CD14-positive monocyte (primary cell): ENCODE data around the gene GPC6. TPM values are rescaled to one million over a fixed set of nuclear protein-coding genes. Genes with fewer than 3 reads are reported as not detected.

Source experiments
- DNase-seq, 3 donors: peaks; one replicate each; pipeline ENCODE4 v3.0.0-alpha.2; 2011 to 2022
- H2AFZ ChIP-seq: 2 replicates; pipeline ENCODE4 v1.6.0; 2012; ENCODE audit warnings: mild to moderate bottlenecking, low read depth, low read length, inconsistent platforms; ENCODE audit not compliant: insufficient read depth, poor library complexity, severe bottlenecking
- H3K27ac ChIP-seq, 2 donors: 1 replicate in 1 of 2; 2 replicates in 1 of 2; pipeline ENCODE4 v1.5.1; 2012 to 2013; ENCODE audit warnings: low read length in 2 of 2, control low read depth in 1 of 2, inconsistent platforms in 1 of 2, low read depth in 1 of 2, mild to moderate bottlenecking in 1 of 2
- H3K27me3 ChIP-seq, 2 donors: one replicate each; pipeline versions ENCODE4 v1.6.0 to v1.6.1; 2011 to 2013; ENCODE audit warnings: low read length in 2 of 2; ENCODE audit not compliant: control insufficient read depth in 2 of 2, insufficient read depth in 2 of 2
- H3K36me3 ChIP-seq, 2 donors: replicated peaks in 1 of 2; 1 replicate in 1 of 2; 2 replicates in 1 of 2; pipeline versions ENCODE4 v1.5.1 to v1.6.1; 2012 to 2013; ENCODE audit warnings: low read length in 2 of 2, control low read depth in 1 of 2, inconsistent platforms in 1 of 2, mild to moderate bottlenecking in 1 of 2; ENCODE audit not compliant: insufficient read depth in 2 of 2, control insufficient read depth in 1 of 2
- H3K4me1 ChIP-seq, 2 donors: 1 replicate in 1 of 2; 2 replicates in 1 of 2; pipeline versions ENCODE4 v1.5.1 to v1.6.1; 2012 to 2013; ENCODE audit warnings: low read length in 2 of 2, control low read depth in 1 of 2, inconsistent platforms in 1 of 2, mild to moderate bottlenecking in 1 of 2, moderate library complexity in 1 of 2; ENCODE audit not compliant: insufficient read depth in 2 of 2, control insufficient read depth in 1 of 2
- H3K4me2 ChIP-seq: replicated peaks from 2 replicates; pipeline ENCODE3; 2012; ENCODE audit warnings: low read length, moderate library complexity, mild to moderate bottlenecking; ENCODE audit not compliant: poor library complexity, severe bottlenecking; ENCODE audit errors: extremely low read depth
- H3K4me3 ChIP-seq, 3 experiments: fragments of 200-600 bp in 1 of 3; sonication (generic) in 1 of 3; replicated peaks in 1 of 3; 1 replicate in 2 of 3; 2 replicates in 1 of 3; pipeline ENCODE4 v1.5.1; 2011 to 2013; ENCODE audit warnings: low read length in 3 of 3, mild to moderate bottlenecking in 3 of 3, control low read depth in 2 of 3, low read depth in 2 of 3, inconsistent platforms in 1 of 3, moderate library complexity in 1 of 3
- H3K79me2 ChIP-seq: 2 replicates; pipeline ENCODE4 v1.6.0; 2012; ENCODE audit warnings: mild to moderate bottlenecking, control low read depth, inconsistent platforms, low read length, moderate library complexity; ENCODE audit not compliant: insufficient read depth
- H3K9ac ChIP-seq: 2 replicates; pipeline ENCODE4 v1.6.0; 2017; ENCODE audit warnings: low read length, mild to moderate bottlenecking; ENCODE audit not compliant: insufficient read depth, poor library complexity, severe bottlenecking
- H3K9me3 ChIP-seq, 2 donors: replicated peaks in 1 of 2; 1 replicate in 1 of 2; 2 replicates in 1 of 2; pipeline versions ENCODE4 v1.5.1 to v1.6.1; 2012 to 2013; ENCODE audit warnings: low read length in 2 of 2, control low read depth in 1 of 2; ENCODE audit not compliant: control insufficient read depth in 1 of 2, insufficient read depth in 1 of 2
- H4K20me1 ChIP-seq: 2 replicates; pipeline ENCODE4 v1.6.0; 2012; ENCODE audit warnings: mild to moderate bottlenecking, low read length, control low read depth, moderate library complexity; ENCODE audit not compliant: insufficient read depth
- H3K27ac Mint-ChIP-seq, 7 donors: one replicate each; pipeline ENCODE4 v1.8.0; 2020; ENCODE audit warnings: mild to moderate bottlenecking in 7 of 7, mixed read lengths in 7 of 7, moderate library complexity in 6 of 7, inconsistent platforms in 2 of 7
- H3K27me3 Mint-ChIP-seq, 3 donors: one replicate each; pipeline ENCODE4 v1.8.0; 2021 to 2022; ENCODE audit warnings: low read depth in 3 of 3, mild to moderate bottlenecking in 3 of 3, mixed read lengths in 3 of 3, moderate library complexity in 3 of 3, inconsistent platforms in 1 of 3
- H3K36me3 Mint-ChIP-seq, 2 donors: one replicate each; pipeline ENCODE4 v1.8.0; 2020; ENCODE audit warnings: mixed read lengths in 2 of 2, inconsistent platforms in 1 of 2, mild to moderate bottlenecking in 1 of 2
- H3K4me1 Mint-ChIP-seq: one replicate; pipeline ENCODE4 v1.8.0; 2020; ENCODE audit warnings: mild to moderate bottlenecking, mixed read lengths
- H3K4me3 Mint-ChIP-seq, 2 donors: one replicate each; pipeline ENCODE4 v1.8.0; 2020; ENCODE audit warnings: mild to moderate bottlenecking in 2 of 2, mixed read lengths in 2 of 2, moderate library complexity in 1 of 2
- H3K9me3 Mint-ChIP-seq, 7 donors: one replicate each; pipeline ENCODE4 v1.8.0; 2020 to 2022; ENCODE audit warnings: mixed read lengths in 7 of 7, mild to moderate bottlenecking in 6 of 7, moderate library complexity in 6 of 7, inconsistent platforms in 2 of 7
- CTCF ChIP-seq: fragments of 200-600 bp; IDR thresholded peaks from one replicate; pipeline ENCODE4 v1.8.0; 2022; ENCODE audit warnings: antibody characterized with exemption, mild to moderate bottlenecking
- WGBS: methylation state at CpG from one replicate; pipeline ENCODE4 v1.1.5; 2013; ENCODE audit warnings: missing lambda C conversion rate; ENCODE audit not compliant: insufficient coverage; 5-methylcytosine and 5-hydroxymethylcytosine counted together
- intact Hi-C, 2 donors: fragments of 100-400 bp; cut with micrococcal nuclease; formaldehyde crosslinking; loops; one replicate each; pipeline versions ENCODE4 v1.15.0 to v1.15.1; 2023
- polyA plus RNA-seq, 3 donors: library from polyadenylated mRNA; depleted of rRNA in 1 of 3; unstranded in 2 of 3; stranded (reverse) in 1 of 3; fragments of 300-500 nt in 2 of 3; fragments of >200 nt in 1 of 3; fragmentation: Illumina TruSeq in 2 of 3; gene quantifications; 1 replicate in 2 of 3; 2 replicates in 1 of 3; pipeline ENCODE4 v1.2.3, GENCODE V29; 2012 to 2021

GPC6 gene
- polyA plus RNA-seq, 3 donors, result not detected

GRCh38 chr13:94201022-94201421 is 974.4 kb downstream of the GPC6 start:
- Histone ChIP-seq H3K9me3 (peaks cover 0 to 6% of the 10 kb centered on the region in 2 donors), H3K4me2 (no peak overlapping the region), H2AFZ (no peak overlapping the region), H3K9ac (no peak overlapping the region), H3K27me3 (no peaks in the 10 kb centered on the region), H3K36me3 (no peaks in the 10 kb centered on the region), H3K4me3 (no peak overlapping the region), H4K20me1 (no peaks in the 10 kb centered on the region), H3K4me1 (no peaks in the 10 kb centered on the region), H3K27ac (no peak overlapping the region), H3K79me2 (no peaks in the 10 kb centered on the region)
- DNase-seq, result no peak
- Mint-ChIP-seq H3K27ac (no peak overlapping the region), H3K36me3 (no peaks in the 10 kb centered on the region), H3K9me3 (peaks cover 0 to 6% (median 0%) of the 10 kb centered on the region in 7 donors), H3K4me1 (peaks cover 5% of the 10 kb centered on the region), H3K27me3 (no peaks in the 10 kb centered on the region), H3K4me3 (no peak overlapping the region)
- no peak for TF ChIP-seq CTCF
- intact Hi-C loops, result no loop called here
- 87% methylated on average over 3 of the region's 6 CpGs for WGBS

- Histone ChIP-seq H3K36me3 (no peaks in the 10 kb centered on the region), H3K9ac (no peak overlapping the region), H3K27me3 (no peaks in the 10 kb centered on the region), H2AFZ (no peak overlapping the region), H4K20me1 (no peaks in the 10 kb centered on the region), H3K79me2 (no peaks in the 10 kb centered on the region), H3K9me3 (peaks cover 0 to 6% of the 10 kb centered on the region in 2 donors), H3K4me1 (no peaks in the 10 kb centered on the region), H3K4me2 (no peak overlapping the region), H3K27ac (no peak overlapping the region), H3K4me3 (no peak overlapping the region)
- Mint-ChIP-seq H3K36me3 (no peaks in the 10 kb centered on the region), H3K4me3 (no peak overlapping the region), H3K9me3 (peaks cover 0 to 6% (median 0%) of the 10 kb centered on the region in 7 donors), H3K4me1 (no peaks in the 10 kb centered on the region), H3K27ac (no peak overlapping the region), H3K27me3 (no peaks in the 10 kb centered on the region)
- WGBS, result no CpG with 5 or more reads among the region's 2 CpGs
- intact Hi-C loops, result no loop called here
- no peak for TF ChIP-seq CTCF
- no peak for DNase-seq
These were observed 977.6 kb downstream of the GPC6 start for GRCh38 chr13:94204163-94204562.
